ENCODE results near the gene ZFAND6.

GRCh38 chr15:80034629-80035028, 24.8 kb upstream of the ZFAND6 start:
- TF ChIP-seq, protein P1, sequence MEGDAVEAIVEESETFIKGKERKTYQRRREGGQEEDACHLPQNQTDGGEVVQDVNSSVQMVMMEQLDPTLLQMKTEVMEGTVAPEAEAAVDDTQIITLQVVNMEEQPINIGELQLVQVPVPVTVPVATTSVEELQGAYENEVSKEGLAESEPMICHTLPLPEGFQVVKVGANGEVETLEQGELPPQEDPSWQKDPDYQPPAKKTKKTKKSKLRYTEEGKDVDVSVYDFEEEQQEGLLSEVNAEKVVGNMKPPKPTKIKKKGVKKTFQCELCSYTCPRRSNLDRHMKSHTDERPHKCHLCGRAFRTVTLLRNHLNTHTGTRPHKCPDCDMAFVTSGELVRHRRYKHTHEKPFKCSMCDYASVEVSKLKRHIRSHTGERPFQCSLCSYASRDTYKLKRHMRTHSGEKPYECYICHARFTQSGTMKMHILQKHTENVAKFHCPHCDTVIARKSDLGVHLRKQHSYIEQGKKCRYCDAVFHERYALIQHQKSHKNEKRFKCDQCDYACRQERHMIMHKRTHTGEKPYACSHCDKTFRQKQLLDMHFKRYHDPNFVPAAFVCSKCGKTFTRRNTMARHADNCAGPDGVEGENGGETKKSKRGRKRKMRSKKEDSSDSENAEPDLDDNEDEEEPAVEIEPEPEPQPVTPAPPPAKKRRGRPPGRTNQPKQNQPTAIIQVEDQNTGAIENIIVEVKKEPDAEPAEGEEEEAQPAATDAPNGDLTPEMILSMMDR (conservative IDR thresholded peaks at IDR 0.05; ENCODE audit: low read depth, low read length): no peak
- no peak for TF ChIP-seq EZH2 (IDR thresholded peaks at IDR 0.05; ENCODE audit: borderline replicate concordance, low read depth, low read length, poor library complexity, severe bottlenecking)

All from A673 (cell line).